GM19193 (cell line): Measurements from ENCODE around the gene ABHD15.

Source experiments
- POLR2A ChIP-seq: IDR thresholded peaks from 4 replicates; pipeline ENCODE4 v1.6.1; 2011; ENCODE audit not compliant: insufficient read depth, insufficient read length; ENCODE audit errors: extremely low read depth

ABHD15 gene

GRCh38 chr17:29589524-29590410, 22.9 kb upstream of the ABHD15 start, which contains the start of gene GIT1:
Gene GIT1, minus strand, starts transcription at chr17:29589648. Its CDS starts 270 bp downstream, at chr17:29589378.
- TF ChIP-seq POLR2A = peak; percentile 20

GRCh38 chr17:29588562-29589411, 21.9 kb upstream of the ABHD15 start:
- peak; percentile 13 for TF ChIP-seq POLR2A

DNA sequence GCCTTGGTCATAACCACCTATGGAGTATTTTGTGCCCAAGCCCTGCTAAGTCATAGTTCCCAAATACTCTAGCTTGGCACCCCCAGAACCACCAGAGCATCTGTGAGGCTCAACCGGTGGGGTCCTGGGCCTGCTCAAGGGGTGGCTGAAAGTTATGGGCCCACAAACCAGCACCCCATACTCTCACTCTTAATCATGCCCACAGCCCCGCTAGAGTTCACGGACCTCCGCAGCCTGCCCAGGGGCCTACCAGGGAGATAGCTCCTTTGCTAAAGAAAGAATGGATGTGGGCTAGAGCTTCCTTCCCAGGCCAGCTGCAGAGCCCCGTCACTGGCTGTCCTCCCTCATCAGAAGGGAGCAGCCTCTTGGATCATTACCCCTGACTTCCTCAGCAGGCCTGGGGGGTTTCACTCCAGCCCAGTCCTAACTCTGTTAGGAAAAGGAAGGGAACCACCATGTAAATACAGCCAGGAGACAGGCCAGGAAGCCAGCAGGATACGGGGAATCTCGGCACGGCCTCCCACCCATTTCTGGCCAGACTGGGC, 21.3 kb upstream of the ABHD15 start:
- TF ChIP-seq POLR2A = no peak

- TF ChIP-seq POLR2A = no peak
Measured at GRCh38 chr17:29587591-29587990, 20.8 kb upstream of the ABHD15 start.

GRCh38 chr17:29586676-29587469, 20.0 kb upstream of the ABHD15 start:
- TF ChIP-seq POLR2A = no peak

- TF ChIP-seq POLR2A = no peak
Measured at GRCh38 chr17:29585080-29585751, 18.4 kb upstream of the ABHD15 start.

- TF ChIP-seq POLR2A = no peak
Measured at GRCh38 chr17:29584452-29585079, 17.7 kb upstream of the ABHD15 start.

GRCh38 chr17:29583324-29584248, 16.7 kb upstream of the ABHD15 start:
- TF ChIP-seq POLR2A = no peak

- TF ChIP-seq POLR2A = no peak
Measured at GRCh38 chr17:29582772-29583171, 15.9 kb upstream of the ABHD15 start.

DNA sequence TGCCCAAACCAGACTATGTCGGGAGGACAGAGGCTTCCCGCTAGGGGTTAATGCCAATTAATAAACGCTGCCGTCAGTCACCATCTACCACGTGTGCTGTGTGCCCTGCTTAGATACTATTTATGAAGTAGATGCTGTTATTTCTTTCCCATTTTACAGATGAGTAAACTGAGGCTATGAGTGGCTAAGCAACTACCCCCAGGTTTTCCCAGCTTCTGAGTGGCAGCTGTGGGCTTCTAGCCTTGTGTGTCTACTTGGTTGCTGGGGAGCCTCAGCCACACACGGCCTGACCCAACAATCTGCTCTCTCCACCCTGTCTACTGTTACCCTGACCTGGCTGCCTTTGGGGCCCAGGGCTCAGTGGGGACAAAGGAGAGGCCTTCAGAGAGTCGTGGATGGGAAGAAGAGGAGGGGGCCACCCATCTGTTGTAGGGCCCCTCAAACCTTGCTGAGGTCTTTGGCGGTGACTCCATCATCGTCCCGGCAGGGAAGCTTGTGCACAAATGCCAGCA, 15.5 kb upstream of the ABHD15 start:
- no peak for TF ChIP-seq POLR2A

DNA sequence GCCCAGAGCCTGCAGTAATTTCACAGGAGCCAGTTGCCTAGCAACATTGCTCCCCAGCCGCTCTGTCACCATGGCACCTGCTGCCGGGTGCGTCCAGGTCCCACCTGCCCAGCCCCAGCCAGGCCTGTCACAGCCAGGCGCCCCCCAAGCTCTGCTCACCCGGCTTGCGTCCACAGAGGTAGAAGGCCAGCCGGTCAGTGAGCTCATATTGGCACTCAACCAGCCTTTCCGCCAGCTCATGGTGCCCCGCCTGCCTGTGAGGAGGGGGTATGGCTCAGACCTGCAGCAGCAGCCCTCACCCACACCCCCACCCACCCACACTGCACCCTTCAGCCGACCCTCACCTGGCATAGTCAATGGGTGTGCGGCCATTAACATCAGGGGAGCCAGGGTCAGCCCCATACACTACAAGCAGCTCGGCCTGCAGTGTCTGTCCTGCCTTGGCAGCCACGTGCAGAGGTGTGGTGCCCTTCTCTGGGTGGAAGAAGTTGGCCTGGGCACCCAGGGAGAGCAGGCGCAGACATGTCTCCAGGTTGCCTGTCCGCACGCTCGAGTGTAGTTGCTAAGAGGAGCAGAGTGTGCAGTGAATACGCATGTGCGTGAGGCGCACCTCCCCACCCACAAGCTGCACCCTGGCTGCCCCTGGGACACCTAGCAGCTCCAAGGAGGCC, 14.9 kb upstream of the ABHD15 start:
- no peak for TF ChIP-seq POLR2A
